MM.1S (cell line): ENCODE results near the gene CSRNP3.

Experiments
- DNase-seq: peaks from one replicate; pipeline ENCODE4 v3.0.0-alpha.2; 2015
- H2AFZ ChIP-seq: fragments of 300-600 bp; sonication (generic); 2 replicates; pipeline ENCODE4 v1.6.0; 2016; ENCODE audit warnings: antibody characterized with exemption, low read length
- H3F3A ChIP-seq: fragments of 300-600 bp; sonication (generic); 2 replicates; pipeline ENCODE4 v1.6.1; 2016; ENCODE audit warnings: mild to moderate bottlenecking, antibody characterized with exemption, low read length, moderate library complexity, mixed read lengths; ENCODE audit not compliant: insufficient read depth
- H3K27ac ChIP-seq: fragments of 300-600 bp; sonication (generic); 2 replicates; pipeline ENCODE4 v1.5.1; 2016; ENCODE audit warnings: mild to moderate bottlenecking, low read length
- H3K27me3 ChIP-seq: fragments of 300-600 bp; sonication (generic); replicated peaks from 2 replicates; pipeline ENCODE4 v1.6.0; 2016; ENCODE audit warnings: low read length; ENCODE audit not compliant: insufficient read depth
- H3K36me3 ChIP-seq: fragments of 300-600 bp; sonication (generic); replicated peaks from 2 replicates; pipeline ENCODE4 v1.6.1; 2016; ENCODE audit warnings: mild to moderate bottlenecking, low read length, mixed read lengths; ENCODE audit not compliant: insufficient read depth
- H3K4me1 ChIP-seq: fragments of 300-600 bp; sonication (generic); 2 replicates; pipeline ENCODE4 v1.6.1; 2016; ENCODE audit warnings: low read length, mixed read lengths
- H3K4me2 ChIP-seq: fragments of 300-600 bp; sonication (generic); 2 replicates; pipeline ENCODE4 v1.6.0; 2016; ENCODE audit warnings: low read depth, low read length
- H3K4me3 ChIP-seq: fragments of 300-600 bp; sonication (generic); 2 replicates; pipeline ENCODE4 v1.5.1; 2016; ENCODE audit warnings: low read length, mixed read lengths
- H3K79me2 ChIP-seq: fragments of 300-600 bp; sonication (generic); 2 replicates; pipeline ENCODE4 v1.6.1; 2016; ENCODE audit warnings: mixed run types, low read length, mixed read lengths
- H3K9ac ChIP-seq: fragments of 300-600 bp; sonication (generic); 2 replicates; pipeline ENCODE4 v1.6.1; 2016; ENCODE audit warnings: low read length, mixed read lengths
- H3K9me2 ChIP-seq: fragments of 300-600 bp; sonication (generic); replicated peaks from 2 replicates; pipeline ENCODE4 v1.6.1; 2016; ENCODE audit warnings: mild to moderate bottlenecking, low read length, mixed read lengths; ENCODE audit not compliant: insufficient read depth
- H3K9me3 ChIP-seq: fragments of 300-600 bp; sonication (generic); replicated peaks from 2 replicates; pipeline ENCODE4 v1.6.1; 2016; ENCODE audit warnings: mild to moderate bottlenecking, low read length, mixed read lengths; ENCODE audit not compliant: insufficient read depth
- H4K20me1 ChIP-seq: fragments of 300-600 bp; sonication (generic); 2 replicates; pipeline ENCODE4 v1.6.1; 2016; ENCODE audit warnings: mild to moderate bottlenecking, low read length, moderate library complexity, mixed read lengths; ENCODE audit not compliant: insufficient read depth
- EZH2 ChIP-seq: fragments of 300-600 bp; sonication (generic); optimal IDR thresholded peaks from 2 replicates; pipeline ENCODE3; 2017; ENCODE audit warnings: low read depth, mild to moderate bottlenecking, antibody characterized with exemption, low read length, mixed read lengths
- EZH2phosphoT487 ChIP-seq: fragments of 300-600 bp; sonication (generic); IDR thresholded peaks from 2 replicates; pipeline ENCODE4 v1.6.1; 2018; ENCODE audit warnings: antibody characterized with exemption, low read length
- TF ChIP-seq, protein P1 (sequence below): fragments of 300-600 bp; sonication (generic); IDR thresholded peaks from 2 replicates; pipeline ENCODE4 v1.5.1; 2016; ENCODE audit warnings: antibody characterized with exemption, low read length, mixed read lengths

Gene CSRNP3

DNA sequence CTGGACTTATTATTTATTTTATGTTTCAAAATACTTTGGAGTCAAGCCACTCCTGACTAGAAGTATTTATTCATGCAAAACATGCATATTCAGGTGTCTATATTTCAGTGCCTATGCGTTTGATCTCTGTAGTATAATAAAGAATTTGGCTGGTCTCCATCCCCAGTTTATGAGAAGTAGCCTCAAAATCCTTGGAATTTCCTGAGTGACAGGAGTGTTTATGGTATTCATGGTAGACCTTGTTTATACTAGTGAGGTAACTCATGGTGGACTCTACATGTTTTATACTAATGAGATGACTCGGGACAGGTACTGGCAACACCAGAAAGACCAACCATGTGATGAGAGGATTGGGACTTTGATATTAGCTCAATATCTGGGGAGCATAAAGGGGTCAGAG lies 43.9 kb upstream of the CSRNP3 start:
- no peak overlapping the region for H3K4me3 ChIP-seq
- H3K27me3 ChIP-seq = no peaks in the 10 kb centered on the region
- no peak overlapping the region for H3K27ac ChIP-seq
- no peaks in the 10 kb centered on the region for H3K79me2 ChIP-seq
- DNase-seq = no peak
- no peaks in the 10 kb centered on the region for H3K4me1 ChIP-seq
- no peaks in the 10 kb centered on the region for H3F3A ChIP-seq
- H2AFZ ChIP-seq = no peak overlapping the region
- no peaks in the 10 kb centered on the region for H3K9me2 ChIP-seq
- TF ChIP-seq, protein P1, sequence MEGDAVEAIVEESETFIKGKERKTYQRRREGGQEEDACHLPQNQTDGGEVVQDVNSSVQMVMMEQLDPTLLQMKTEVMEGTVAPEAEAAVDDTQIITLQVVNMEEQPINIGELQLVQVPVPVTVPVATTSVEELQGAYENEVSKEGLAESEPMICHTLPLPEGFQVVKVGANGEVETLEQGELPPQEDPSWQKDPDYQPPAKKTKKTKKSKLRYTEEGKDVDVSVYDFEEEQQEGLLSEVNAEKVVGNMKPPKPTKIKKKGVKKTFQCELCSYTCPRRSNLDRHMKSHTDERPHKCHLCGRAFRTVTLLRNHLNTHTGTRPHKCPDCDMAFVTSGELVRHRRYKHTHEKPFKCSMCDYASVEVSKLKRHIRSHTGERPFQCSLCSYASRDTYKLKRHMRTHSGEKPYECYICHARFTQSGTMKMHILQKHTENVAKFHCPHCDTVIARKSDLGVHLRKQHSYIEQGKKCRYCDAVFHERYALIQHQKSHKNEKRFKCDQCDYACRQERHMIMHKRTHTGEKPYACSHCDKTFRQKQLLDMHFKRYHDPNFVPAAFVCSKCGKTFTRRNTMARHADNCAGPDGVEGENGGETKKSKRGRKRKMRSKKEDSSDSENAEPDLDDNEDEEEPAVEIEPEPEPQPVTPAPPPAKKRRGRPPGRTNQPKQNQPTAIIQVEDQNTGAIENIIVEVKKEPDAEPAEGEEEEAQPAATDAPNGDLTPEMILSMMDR = no peak
- TF ChIP-seq EZH2 (no peak), EZH2phosphoT487 (no peak)
- H3K9me3 ChIP-seq = no peaks in the 10 kb centered on the region
- no peaks in the 10 kb centered on the region for H3K36me3 ChIP-seq
- no peak overlapping the region for H3K4me2 ChIP-seq
- H4K20me1 ChIP-seq = no peaks in the 10 kb centered on the region
- no peak overlapping the region for H3K9ac ChIP-seq

DNA sequence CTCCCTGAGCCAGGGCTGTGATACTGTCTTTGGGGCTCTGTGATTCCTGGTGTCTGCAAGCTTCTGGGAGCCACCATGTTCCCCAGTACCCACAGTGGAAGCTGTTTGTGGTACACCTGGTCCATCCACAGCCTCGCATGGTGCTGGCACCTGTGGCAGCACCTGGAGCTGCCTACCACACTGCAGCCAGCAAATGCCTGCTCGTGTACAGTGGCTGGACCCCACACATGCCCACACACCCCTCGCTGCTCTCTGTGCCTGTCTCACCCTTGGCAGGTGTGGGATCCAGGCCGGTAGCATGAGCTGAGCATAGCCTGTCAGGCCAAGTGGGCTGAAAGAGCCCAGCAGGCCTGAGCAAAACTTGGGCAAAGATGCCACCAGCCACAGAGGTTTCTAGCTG lies 41.8 kb upstream of the CSRNP3 start:
- H3K4me2 ChIP-seq = no peak overlapping the region
- no peaks in the 10 kb centered on the region for H3K36me3 ChIP-seq
- no peak overlapping the region for H3K9ac ChIP-seq
- TF ChIP-seq EZH2 (no peak), EZH2phosphoT487 (no peak)
- TF ChIP-seq, protein P1 = no peak
- H4K20me1 ChIP-seq = no peaks in the 10 kb centered on the region
- no peak for DNase-seq
- no peaks in the 10 kb centered on the region for H3K9me3 ChIP-seq
- no peaks in the 10 kb centered on the region for H3K79me2 ChIP-seq
- no peak overlapping the region for H3K27ac ChIP-seq
- H2AFZ ChIP-seq = no peak overlapping the region
- no peaks in the 10 kb centered on the region for H3K9me2 ChIP-seq
- H3K4me3 ChIP-seq = no peak overlapping the region
- H3K27me3 ChIP-seq = no peaks in the 10 kb centered on the region
- no peaks in the 10 kb centered on the region for H3F3A ChIP-seq
- H3K4me1 ChIP-seq = no peaks in the 10 kb centered on the region

DNA sequence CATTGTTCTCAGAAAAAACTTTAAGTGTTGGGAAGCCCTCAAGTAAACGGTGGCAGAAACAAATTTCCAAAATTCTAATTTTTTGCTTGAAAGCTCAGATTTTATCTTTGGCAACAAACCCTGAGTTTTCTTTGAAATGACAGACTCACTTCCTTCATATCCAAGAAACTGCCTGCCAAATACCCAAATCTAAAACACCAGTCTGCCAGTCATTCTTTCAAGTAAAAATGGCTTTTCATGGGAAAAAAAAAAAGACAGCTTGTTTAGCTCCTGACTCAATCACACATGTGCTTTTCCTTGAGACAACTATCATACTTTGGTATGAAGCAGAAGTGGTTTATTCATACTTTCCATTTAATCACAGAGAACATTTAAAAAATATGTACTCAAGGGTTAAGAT lies 40.6 kb upstream of the CSRNP3 start:
- H3K9ac ChIP-seq = no peak overlapping the region
- TF ChIP-seq, protein P1 = no peak
- no peak for TF ChIP-seq EZH2
- TF ChIP-seq EZH2phosphoT487 = no peak
- no peaks in the 10 kb centered on the region for H3K79me2 ChIP-seq
- no peaks in the 10 kb centered on the region for H3K36me3 ChIP-seq
- no peak for DNase-seq
- no peaks in the 10 kb centered on the region for H3K9me3 ChIP-seq
- H3K4me1 ChIP-seq = no peaks in the 10 kb centered on the region
- no peaks in the 10 kb centered on the region for H4K20me1 ChIP-seq
- no peak overlapping the region for H3K4me2 ChIP-seq
- no peak overlapping the region for H3K4me3 ChIP-seq
- H3K27me3 ChIP-seq = no peaks in the 10 kb centered on the region
- H3K27ac ChIP-seq = no peak overlapping the region
- H2AFZ ChIP-seq = no peak overlapping the region
- no peaks in the 10 kb centered on the region for H3K9me2 ChIP-seq
- no peaks in the 10 kb centered on the region for H3F3A ChIP-seq
